Measurements from ENCODE around the gene RYR1.
"Not testable (repeated sequence)": the region's sequence is repeated elsewhere in the genome, so short reads cannot be mapped to it uniquely, and the experiment has no call there.

The RYR1 gene

DNA sequence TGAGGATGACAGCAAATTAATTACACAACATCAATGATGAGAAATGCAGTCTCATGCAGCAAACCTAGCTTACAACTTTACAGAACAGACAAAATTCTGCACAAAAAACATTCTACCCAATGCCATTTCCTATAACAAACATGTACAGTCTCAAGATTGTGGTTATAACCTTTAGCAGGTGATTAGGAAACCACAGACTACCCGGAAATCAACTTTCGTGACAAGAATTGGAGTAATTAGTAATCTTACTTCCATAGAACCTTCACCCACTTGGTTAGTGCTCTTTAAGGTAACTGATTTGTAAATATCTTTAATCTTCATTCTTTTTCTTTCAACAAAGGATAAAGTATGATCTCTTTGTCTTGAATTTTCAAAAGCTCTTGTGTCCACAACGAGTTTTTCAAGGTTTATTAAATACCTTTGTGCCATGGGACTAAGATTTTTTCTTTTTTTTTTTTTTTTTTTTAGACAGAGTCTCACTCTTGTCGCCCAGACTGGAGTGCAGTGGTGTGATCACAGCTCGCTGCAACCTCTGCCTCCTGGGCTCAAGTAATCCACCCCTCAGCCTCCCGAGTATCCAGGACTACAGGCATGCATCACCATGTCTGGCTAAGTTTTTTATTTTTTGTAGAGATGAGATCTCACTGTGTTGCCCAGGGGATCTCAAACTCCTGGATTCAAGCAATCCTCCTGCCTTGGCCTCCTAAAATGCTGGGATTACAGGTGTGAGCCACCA is 105.5 kb downstream of the RYR1 start:
- DNase-seq (ENCODE audit: low read depth): no peak

DNA sequence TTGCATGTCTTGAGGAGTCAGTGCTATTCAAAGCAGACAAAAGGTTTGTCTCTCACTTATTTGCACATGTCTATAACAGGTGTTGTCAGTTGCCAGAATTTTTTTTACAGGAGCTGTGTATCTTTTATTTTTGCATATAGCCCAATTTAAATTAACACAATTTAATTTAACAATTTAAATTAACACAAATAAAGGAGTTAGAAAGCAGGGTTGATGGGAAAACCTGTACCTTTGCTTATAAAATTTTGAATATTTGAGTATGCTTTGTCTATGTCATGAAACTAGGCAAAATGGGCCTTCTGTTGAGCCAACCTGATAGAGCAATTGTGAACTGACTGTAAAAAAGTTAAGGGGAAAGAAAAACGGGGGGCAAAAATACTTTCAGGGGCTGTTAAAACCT is 106.3 kb downstream of the RYR1 start:
- no peak for DNase-seq (ENCODE audit: low read depth)

DNA sequence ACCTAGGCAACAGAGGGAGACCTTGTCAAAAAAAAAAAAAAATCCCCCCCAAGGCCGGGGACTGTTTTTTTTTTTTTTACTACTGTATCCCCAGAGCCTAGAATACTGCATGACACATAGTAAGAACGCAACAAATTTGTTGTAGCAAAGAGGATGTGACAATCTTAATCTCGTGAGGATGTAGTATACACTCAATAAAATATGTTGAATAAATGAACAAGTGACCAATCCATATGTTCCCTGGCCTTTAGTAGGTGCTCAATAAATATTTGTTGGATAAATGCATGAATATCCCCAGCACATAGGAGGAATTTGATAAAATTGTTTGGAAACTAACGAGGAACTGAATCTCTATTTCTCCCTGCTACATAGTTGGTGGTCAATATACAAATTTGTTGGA is 108.5 kb downstream of the RYR1 start:
- DNase-seq (ENCODE audit: low read depth): no peak

DNA sequence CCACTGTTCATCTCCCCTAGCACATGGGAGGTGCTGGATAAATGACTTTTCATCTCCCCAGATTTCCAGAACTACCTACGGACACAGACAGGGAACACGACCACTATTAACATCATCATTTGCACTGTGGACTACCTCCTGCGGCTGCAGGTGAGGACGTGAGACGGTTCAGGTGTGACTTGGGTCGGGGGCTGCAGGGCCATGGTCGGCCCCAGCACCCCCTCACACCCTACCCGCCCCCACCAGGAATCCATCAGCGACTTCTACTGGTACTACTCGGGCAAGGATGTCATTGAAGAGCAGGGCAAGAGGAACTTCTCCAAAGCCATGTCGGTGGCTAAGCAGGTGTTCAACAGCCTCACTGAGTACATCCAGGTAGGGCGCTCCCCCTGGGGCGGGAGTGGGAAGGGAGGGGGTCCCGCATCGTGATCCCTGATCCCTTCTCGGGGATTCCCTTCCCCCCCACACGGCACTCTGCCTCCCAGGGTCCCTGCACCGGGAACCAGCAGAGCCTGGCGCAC is 109.9 kb downstream of the RYR1 start:
- no peak for DNase-seq (ENCODE audit: low read depth)

DNA sequence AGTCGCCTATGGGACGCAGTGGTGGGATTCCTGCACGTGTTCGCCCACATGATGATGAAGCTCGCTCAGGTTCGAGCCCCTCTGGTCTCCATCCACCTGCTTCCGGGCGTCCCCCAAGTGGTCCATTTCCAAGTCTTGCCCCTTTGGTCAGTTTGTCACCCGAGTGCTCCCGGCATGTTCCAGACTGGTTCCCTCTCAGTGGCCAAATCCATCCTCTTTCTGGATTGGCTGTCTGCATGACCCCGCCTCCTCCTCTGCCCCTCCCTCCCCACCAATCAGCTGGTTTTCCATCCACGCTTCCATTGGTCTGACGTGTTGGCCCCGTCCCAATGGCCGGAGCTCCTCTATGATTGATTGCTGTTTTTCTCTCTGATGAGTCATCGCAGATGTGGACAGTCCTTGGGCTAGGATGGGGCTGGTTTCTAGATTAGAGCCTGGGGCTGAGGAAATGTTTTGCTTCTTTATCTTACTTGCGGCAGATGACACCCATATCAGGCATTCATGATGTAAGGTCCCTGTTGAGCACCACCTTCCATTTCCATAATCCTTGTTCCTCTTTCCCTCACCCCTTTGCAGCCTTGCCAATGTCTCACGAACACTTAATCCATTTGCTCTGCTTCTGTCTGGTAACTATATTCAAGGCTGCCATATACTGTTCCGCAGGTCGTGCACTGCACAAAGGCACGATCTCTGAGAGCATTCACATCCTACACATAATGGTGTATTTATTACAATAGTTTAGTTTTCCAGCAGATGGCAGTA is 110.5 kb downstream of the RYR1 start:
- DNase-seq (ENCODE audit: low read depth): peak; percentile 57

DNA sequence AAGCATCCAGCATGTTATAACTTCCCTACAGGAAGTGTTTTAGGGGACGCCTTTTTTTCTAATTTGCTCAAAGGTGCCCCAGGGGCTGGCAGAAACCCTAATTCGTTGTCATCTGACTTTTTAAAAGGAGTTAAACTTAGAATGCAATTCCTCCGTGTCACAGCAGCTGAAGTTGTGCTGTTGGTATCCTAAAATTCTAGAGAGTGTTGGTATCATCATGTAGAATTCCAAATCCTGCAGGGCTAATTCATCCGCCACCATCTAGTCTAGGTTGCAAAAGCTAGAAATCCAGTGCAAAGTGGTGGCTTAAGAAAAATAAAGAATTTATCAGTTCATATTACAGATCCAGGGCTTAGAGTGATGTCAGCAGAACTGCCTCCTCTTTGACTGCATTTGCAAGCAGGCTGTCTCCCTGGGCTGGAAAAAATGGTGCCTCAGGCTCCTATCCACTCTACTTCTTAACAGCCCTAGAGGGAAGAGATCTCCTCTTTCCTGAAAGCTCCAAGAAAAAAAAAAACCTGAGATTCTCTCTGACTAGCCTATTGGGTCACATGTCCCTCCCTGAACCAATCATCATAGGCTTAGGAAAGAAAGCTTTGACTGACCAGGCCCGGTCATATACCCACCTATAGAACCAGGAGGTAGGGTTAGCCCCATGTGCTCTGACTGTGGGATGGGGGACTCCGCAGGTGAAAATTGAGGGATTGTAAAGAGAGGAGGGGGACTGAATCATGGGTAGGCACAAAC is 111.3 kb downstream of the RYR1 start:
- no peak for DNase-seq (ENCODE audit: low read depth)

DNA sequence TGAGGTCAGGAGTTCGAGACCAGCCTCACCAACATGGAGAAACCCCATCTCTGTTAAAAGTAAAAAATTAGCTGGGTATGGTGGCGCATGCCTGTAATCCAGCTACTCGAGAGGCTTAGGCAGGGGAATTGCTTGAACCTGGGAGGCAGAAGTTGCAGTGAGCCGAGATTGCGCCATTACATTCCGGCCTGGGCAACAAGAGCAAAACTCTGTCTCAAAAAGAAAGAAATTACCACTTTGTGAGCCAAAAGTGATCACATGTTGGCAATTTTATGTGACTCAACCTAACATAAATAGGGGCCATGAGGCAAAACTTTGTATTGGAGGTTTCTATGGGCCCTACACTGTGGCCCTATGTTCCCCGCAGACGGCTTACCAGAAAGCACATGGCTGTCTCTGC is 112.1 kb downstream of the RYR1 start:
- peak; percentile 62 for DNase-seq (ENCODE audit: low read depth)

DNA sequence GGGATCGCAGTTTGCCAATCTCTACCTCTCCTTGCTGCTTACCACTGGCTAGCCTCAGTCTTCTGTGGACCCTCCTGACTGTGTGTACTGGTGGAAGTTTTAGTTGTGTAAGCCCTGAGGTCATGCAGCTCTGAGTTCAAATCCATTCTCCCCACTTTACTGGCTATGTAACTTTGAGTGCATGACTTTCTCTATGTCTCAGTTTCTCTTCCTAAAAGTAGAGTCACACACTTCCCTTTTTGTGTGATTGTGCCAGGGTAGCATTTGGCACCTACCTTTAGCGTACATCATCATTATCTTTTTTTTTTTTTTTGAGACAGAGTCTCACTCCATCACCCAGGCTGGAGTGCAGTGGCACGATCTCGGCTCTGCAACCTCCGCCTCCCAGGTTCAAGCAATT is 113.9 kb downstream of the RYR1 start:
- DNase-seq (ENCODE audit: low read depth): no peak

DNA sequence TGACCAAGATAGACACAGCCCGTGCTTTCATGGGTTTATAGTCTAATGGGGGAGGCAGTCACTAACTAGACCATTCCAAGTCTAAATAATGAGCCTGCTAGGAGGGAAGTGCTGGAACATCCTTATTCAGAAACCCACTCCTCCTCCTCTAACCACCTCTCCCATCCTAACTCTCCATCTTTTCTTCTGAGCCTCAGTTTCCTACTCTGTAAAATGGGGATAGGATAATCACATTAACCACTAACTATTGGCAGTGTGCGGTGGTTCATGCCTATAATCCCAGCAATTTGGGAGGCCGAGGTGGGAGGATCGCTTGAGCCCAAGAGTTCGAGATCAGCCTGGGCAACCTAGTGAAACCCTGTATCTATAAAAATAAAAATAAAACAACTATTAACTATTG is 115.6 kb downstream of the RYR1 start:
- no peak for DNase-seq (ENCODE audit: low read depth)

DNA sequence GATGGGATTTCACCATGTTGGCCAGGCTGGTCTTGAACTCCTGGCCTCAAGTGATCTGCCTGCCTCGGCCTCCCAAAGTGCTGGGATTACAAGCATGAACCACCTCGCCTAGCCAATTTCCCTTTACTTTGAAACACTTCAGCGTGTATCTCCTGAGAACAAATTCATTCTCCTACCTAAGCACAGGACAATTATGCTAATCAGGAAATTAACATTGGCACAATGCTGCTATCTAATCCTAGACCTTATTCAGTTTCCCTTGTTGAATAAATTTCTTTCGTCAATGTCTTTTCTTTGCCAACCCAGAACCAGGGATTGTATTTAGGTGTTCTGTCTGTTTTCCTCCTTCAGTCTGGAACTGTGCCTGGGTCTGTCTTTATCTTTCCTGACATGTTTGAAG is 116.5 kb downstream of the RYR1 start:
- no peak for DNase-seq (ENCODE audit: low read depth)

DNA sequence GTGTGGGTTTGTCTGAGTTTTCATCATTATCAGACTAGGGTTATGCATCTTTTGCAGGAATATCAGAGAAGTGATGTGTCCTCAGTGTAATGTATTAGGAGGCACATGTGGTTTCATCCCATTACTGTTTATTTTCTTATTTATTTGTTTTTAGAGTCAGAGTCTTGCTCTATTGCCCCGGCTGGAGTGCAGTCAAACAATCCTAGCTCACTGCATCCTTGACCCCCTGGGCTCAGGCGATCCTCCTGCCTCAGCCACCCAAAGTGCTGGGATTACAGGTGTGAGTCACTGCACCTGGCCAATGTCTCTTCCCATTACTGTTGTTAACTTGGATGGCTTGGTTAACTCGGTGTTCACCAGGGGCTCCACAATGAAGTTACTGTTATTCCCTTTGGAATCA is 116.9 kb downstream of the RYR1 start:
- no peak for DNase-seq (ENCODE audit: low read depth)

DNA sequence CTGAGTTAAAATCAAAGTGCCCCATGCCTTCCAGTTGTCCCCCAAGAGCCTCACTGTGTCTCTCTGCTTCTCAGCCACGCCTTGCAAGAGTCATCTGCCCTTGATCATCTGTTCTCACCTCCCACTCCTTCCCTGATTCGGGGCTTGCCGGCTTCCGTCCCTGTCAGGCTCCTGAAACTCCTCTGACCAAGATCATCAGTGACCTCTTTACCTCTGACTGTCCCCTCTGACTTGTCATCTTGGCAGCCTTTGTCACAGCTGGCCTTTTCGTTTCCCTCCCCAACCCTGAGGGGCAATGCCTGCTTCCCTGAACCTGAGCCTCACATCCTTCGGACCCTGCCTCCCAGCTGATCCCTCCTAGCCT is 117.9 kb downstream of the RYR1 start:
- no peak for DNase-seq (ENCODE audit: low read depth)

DNA sequence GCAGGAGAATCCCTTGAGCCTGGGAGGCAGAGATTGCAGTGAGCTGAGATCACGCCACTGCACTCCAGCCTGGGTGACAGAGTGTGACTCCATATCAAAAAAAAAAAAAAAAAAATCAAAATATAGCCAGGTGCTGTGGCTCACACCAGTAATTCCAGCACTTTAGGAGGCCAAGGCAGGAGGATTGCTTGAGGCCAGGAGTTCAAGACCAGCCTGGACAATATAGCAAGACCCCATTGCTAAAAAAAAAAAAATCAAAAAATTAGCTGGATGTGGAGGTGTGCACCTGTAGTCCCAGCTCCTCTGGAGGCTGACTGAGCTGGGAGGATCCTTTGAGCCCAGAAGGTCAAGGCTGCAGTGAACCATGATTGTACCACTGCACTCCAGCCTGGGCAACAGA is 119.7 kb downstream of the RYR1 start:
- DNase-seq (ENCODE audit: low read depth): not testable (repeated sequence)

DNA sequence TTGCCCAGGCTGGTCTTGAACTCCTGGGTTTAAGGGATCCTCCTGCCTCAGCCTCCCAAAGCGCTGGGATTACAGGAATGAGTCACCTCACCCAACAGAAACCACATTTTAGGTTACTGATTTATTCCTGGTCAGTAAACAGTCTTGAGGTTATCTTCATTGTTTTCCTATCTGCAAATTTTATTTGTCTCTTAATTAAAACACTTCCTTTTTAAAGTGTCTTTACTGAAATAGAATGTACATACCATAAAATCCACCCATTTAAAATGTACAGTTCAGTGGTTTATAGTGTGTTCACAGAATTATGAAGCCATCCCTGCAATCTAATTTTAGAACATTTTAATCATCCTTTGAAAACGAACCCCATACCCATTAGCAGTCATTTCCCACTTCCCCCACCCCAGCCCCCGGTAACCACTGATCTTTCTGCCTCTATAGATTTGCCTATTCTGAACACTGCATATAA is 121.2 kb downstream of the RYR1 start:
- no peak for DNase-seq (ENCODE audit: low read depth)

DNA sequence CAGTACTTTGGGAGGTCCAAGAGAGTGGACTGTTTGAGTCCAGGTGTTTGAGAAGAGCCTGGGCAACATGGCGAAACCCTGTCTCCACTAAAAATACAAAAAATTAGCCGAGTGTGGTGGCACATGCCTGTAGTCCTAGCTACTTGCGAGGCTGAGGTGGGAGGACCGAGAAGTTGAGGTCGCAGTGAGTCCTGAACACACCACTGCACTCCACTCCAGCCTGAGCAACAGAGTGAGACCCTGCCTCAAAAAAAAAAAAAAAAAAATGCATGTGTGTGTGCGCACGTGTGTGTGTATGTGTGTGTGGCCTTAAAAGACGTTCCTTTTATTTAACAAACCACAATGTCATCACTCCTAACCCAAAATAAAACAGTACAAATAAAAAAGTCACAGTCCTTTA is 121.7 kb downstream of the RYR1 start:
- no peak for DNase-seq (ENCODE audit: low read depth)

DNA sequence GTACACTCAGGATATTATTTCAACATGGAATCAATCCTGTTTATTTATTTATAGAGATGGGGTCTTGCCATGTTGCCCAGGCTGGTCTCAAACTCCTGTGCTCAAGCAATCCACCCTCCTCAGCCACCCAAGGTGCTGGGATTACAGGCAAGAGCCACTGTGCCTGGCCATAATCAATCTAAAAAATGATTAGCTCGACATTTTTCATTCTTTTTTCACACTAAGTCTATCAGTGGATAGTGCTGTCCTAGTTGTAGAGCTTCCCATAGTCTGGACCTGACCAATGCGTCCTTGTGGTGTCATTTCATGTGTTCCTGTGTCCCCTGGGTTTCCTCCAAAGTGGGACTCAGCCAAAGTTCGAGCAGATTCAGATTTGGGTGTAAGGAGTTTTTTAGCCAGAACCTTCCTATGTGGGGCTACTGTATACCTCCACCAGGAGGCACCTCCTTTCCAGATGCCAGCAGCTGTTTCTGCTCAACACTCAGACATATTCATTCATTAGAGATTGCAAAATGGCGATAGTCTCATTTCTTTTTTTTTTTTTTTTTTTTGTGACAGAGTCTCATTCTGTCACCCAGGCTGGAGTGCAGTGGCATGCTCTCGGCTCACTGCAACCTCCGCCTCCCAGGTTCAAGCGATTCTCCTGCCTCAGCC is 123.2 kb downstream of the RYR1 start:
- DNase-seq (ENCODE audit: low read depth): no peak

DNA sequence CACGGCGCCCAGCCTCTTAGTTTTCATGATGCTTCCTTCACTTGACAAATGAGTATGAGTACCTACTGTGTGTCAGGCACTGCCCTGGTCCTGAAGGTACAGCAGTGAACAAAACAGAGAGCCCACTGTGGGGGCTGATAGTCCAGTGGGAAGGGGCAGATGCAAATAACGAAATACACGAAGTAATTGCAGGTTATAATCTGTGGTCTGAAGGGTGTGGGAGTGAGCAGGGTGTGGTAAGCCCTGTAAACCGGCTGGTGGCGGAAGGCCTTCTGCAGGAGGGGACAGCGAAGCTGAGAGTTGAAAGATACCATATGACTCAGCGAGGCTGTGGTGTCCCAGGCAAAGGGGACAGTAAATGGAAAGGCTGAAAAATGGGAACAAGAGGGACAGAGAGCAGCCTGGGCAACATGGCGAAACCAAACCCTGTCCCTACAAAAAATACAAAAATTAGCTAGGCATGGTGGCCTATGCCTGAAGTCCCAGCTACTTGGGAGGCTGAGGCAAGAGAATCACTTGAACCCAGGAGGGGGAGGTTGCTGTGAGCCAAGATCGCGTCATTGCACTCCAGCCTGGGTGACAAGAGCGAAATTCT is 123.8 kb downstream of the RYR1 start:
- DNase-seq (ENCODE audit: low read depth): no peak

DNA sequence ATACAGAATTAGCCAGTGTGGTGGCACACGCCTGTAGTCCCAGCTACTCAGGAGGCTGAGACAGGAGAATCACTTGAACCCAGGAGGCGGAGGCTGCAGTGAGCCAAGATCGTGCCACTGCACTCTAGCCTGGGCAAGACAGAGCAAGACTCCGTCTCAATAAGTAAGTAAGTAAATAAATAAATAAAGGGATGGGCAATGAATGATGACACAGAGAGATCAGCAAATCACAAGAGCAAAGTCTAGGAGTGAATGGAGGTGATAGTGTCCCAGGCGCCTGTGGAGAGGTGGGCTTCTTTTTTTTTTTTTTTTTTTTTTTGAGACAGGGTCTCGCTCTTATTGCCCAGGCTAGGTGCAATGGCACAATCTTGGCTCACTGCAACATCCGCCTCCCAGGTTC is 125.4 kb downstream of the RYR1 start:
- DNase-seq (ENCODE audit: low read depth): not testable (repeated sequence)

DNA sequence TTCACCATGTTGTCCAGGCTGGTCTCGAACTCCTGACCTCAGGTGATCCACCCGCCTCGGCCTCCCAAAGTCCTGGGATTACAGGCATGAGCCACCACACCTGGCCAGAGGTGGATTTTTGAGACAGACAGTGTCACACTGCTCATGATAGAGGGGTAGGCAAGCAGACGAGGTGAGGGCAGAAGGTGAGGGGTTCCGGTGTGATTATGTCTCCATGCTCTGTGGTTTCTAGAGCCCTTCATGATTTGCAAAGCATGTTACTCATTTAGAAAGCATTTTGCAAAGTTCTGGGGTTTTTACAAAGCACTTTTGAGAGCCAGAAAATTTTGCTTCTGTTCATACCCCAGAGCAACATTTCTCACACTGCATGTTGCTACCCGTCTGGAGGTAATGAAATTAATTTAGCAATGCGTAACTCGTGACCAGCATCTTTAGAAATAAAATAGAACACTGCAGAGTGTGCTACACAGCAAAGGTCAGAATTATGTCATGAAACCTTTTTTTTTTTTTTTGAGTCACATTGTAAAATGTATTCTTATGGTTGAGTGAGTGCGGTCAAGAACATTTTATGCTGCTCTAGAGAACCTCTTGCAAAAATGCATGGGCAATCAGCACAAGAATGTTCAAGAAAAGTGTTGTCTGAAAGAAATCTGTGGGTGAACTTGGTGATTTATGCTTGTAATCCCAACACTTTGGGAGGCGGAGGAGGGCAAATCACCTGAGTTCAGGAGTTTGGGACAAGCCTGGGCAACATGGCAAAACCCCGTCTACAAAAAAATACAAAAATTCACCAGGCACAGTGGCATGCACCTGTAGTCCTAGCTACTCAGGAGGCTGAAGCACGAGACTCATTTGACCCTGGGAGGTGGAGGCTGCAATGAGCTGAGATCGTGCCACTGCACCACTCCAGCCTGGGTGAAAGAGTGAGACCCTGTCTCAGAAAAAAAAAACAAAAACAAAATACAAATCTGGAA is 126.2 kb downstream of the RYR1 start:
- DNase-seq (ENCODE audit: low read depth): peak; percentile 21

DNA sequence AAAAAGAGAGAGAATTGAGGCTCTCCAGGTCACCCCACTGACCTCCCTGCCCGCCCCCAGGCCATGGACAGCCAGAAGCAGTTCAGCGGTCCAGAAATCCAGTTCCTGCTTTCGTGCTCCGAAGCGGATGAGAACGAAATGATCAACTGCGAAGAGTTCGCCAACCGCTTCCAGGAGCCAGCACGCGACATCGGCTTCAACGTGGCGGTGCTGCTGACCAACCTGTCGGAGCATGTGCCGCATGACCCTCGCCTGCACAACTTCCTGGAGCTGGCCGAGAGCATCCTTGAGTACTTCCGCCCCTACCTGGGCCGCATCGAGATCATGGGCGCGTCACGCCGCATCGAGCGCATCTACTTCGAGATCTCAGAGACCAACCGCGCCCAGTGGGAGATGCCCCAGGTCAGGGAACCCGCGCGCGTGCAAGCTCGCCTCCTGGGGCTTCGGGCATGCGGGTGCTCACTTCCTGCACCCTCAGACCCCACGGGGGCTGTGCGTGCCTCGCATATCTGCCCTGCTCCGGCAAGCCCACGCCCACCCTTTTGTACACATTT is 127.6 kb downstream of the RYR1 start:
- DNase-seq (ENCODE audit: low read depth): no peak

Measured in fibroblast of gingiva (primary cell).